DMS 273 (cell line): ENCODE measurements around the gene CDK16.

Experiments used
- DNase-seq: peaks from one replicate; lab custom pipeline; 2025; ENCODE audit not compliant: unreplicated experiment; lab: John Stamatoyannopoulos, UW

The CDK16 gene

GRCh38 chrX:47206316-47206715, 12.2 kb upstream of the CDK16 start:
- DNase-seq: no peak

GRCh38 chrX:47208108-47208507, 10.4 kb upstream of the CDK16 start:
- no peak for DNase-seq

GRCh38 chrX:47209508-47210238, 8.8 kb upstream of the CDK16 start:
- no peak for DNase-seq

GRCh38 chrX:47210661-47211425, 7.6 kb upstream of the CDK16 start:
- no peak for DNase-seq

- DNase-seq: no peak
Observed at GRCh38 chrX:47212381-47213293, 5.8 kb upstream of the CDK16 start.

- DNase-seq: peak; percentile 85
Observed at GRCh38 chrX:47214435-47215077, 3.9 kb upstream of the CDK16 start.

GRCh38 chrX:47215291-47215900, 3.1 kb upstream of the CDK16 start:
- peak; percentile 62 for DNase-seq

- no peak for DNase-seq
Observed at GRCh38 chrX:47216393-47216925, 2.0 kb upstream of the CDK16 start.

GRCh38 chrX:47217121-47217851, 1.2 kb upstream of the CDK16 start:
- peak; percentile 87 for DNase-seq

- peak; percentile 100 for DNase-seq
Observed at GRCh38 chrX:47217852-47218279, 615 bp upstream of the CDK16 start.

- DNase-seq: peak; percentile 81
Observed at GRCh38 chrX:47218920-47219815, 687 bp downstream of the CDK16 start.

GRCh38 chrX:47221756-47222155, 3.3 kb downstream of the CDK16 start:
- no peak for DNase-seq

- DNase-seq: peak; percentile 34
Observed at GRCh38 chrX:47222751-47223350, 4.4 kb downstream of the CDK16 start.

GRCh38 chrX:47223476-47224250, 5.2 kb downstream of the CDK16 start:
- no peak for DNase-seq

GRCh38 chrX:47224266-47224895, 5.9 kb downstream of the CDK16 start:
- DNase-seq: no peak

- no peak for DNase-seq
Observed at GRCh38 chrX:47224896-47225290, 6.4 kb downstream of the CDK16 start.

- DNase-seq: no peak
Observed at GRCh38 chrX:47226071-47226470, 7.6 kb downstream of the CDK16 start.
